ENCODE data around the gene STC2.

The STC2 gene

GRCh38 chr5:173311818-173312585 is 16.2 kb downstream of the STC2 start:
- Mint-ChIP-seq H3K9me3 (peaks cover 6% of the 10 kb centered on the region), H3K27ac (no peak overlapping the region), H3K36me3 (no peaks in the 10 kb centered on the region), H3K4me1 (no peaks in the 10 kb centered on the region), H3K27me3 (peaks cover 13% of the 10 kb centered on the region), H3K4me3 (no peak overlapping the region)
- DNase-seq (ENCODE audit: low spot score in 2 of 2) (no peak), ATAC-seq (ENCODE audit: low read depth) (no peak)

GRCh38 chr5:173310861-173311785 is 17.1 kb downstream of the STC2 start:
- H3K36me3 Mint-ChIP-seq = no peaks in the 10 kb centered on the region
- H3K27ac Mint-ChIP-seq = no peak overlapping the region
- peaks cover 18% of the 10 kb centered on the region for H3K27me3 Mint-ChIP-seq
- DNase-seq (ENCODE audit: low spot score in 2 of 2) (no peak), ATAC-seq (ENCODE audit: low read depth) (no peak)
- H3K4me3 Mint-ChIP-seq = no peak overlapping the region
- no peaks in the 10 kb centered on the region for H3K4me1 Mint-ChIP-seq
- peaks cover 6% of the 10 kb centered on the region for H3K9me3 Mint-ChIP-seq

DNA sequence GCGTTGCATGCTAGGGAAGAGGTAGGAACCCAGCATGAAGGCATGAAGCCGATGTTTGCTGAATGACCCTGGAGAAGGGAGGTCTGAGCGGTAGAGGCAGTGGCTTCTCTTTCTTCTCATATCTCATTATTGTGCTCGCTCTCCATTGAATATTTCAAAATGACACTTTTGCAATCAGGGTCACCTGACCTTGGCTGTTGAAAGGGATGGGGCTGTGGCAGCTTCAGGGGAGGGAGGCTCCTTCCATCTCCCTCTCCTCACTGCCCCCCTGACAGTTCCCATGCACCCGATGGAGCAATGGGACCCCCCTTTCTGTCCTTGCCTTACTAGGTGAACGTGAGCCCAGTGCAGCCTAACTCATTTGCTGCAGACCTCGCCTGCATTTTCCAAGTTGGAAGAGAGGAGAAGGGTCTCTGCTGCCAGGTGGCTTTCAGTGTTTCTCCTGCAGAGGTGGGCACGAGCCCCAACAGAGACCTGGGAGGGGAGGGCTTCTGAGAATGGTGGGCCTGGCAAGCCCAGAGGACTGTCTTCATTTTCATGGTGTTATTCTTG is 17.9 kb downstream of the STC2 start:
- H3K4me1 Mint-ChIP-seq = no peaks in the 10 kb centered on the region
- no peak overlapping the region for H3K27ac Mint-ChIP-seq
- H3K9me3 Mint-ChIP-seq = peaks cover 6% of the 10 kb centered on the region
- H3K4me3 Mint-ChIP-seq = no peak overlapping the region
- ATAC-seq (ENCODE audit: low read depth) (no peak), DNase-seq (ENCODE audit: low spot score in 2 of 2) (no peak)
- peaks cover 16% of the 10 kb centered on the region for H3K27me3 Mint-ChIP-seq
- no peaks in the 10 kb centered on the region for H3K36me3 Mint-ChIP-seq

- peaks cover 6% of the 10 kb centered on the region for H3K9me3 Mint-ChIP-seq
- H3K27ac Mint-ChIP-seq = no peak overlapping the region
- ATAC-seq (ENCODE audit: low read depth) (no peak), DNase-seq (ENCODE audit: low spot score in 2 of 2) (no peak)
- peaks cover 14% of the 10 kb centered on the region for H3K27me3 Mint-ChIP-seq
- no peak overlapping the region for H3K4me3 Mint-ChIP-seq
- no peaks in the 10 kb centered on the region for H3K4me1 Mint-ChIP-seq
- no peaks in the 10 kb centered on the region for H3K36me3 Mint-ChIP-seq
Observed at GRCh38 chr5:173309731-173310130, 18.5 kb downstream of the STC2 start.

GRCh38 chr5:173308226-173308625 is 20.0 kb downstream of the STC2 start:
- Mint-ChIP-seq H3K4me3 (no peak overlapping the region), H3K36me3 (no peaks in the 10 kb centered on the region), H3K4me1 (no peaks in the 10 kb centered on the region), H3K27ac (no peak overlapping the region), H3K9me3 (peaks cover 6% of the 10 kb centered on the region), H3K27me3 (peaks cover 14% of the 10 kb centered on the region)
- no peak for DNase-seq (ENCODE audit: low spot score in 2 of 2)
- ATAC-seq (ENCODE audit: low read depth) = no peak

DNA sequence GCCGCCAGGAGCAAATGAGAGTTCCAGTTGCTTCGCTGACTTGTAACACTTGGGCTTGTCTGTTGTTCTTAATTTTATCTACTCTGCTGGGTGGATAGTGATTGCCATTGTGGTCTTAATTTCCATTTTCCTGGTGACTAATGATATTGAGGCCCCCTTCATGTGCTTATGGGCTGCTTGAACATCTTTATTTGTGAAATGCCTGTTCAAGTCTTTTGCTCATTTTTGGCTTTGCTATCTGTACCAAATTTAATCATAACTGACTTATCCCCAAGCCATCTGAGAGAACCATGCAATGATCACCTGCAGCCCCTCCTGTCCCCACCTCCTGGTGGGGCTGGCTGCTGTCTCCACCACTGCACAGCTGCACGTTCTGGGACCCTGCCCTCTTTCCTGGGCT is 20.5 kb downstream of the STC2 start:
- no peak for ATAC-seq (ENCODE audit: low read depth)

GRCh38 chr5:173306695-173307094 is 21.5 kb downstream of the STC2 start:
- DNase-seq (ENCODE audit: low spot score in 2 of 2) (no peak), ATAC-seq (ENCODE audit: low read depth) (no peak)
- Mint-ChIP-seq H3K27me3 (peaks cover 12% of the 10 kb centered on the region), H3K4me3 (no peak overlapping the region), H3K36me3 (no peaks in the 10 kb centered on the region), H3K4me1 (no peaks in the 10 kb centered on the region), H3K9me3 (peaks cover 6% of the 10 kb centered on the region), H3K27ac (no peak overlapping the region)

More for the DNA sequence above, 20.5 kb downstream of the STC2 start:
- H3K4me1 Mint-ChIP-seq = no peaks in the 10 kb centered on the region
- H3K27me3 Mint-ChIP-seq = peaks cover 14% of the 10 kb centered on the region
- no peaks in the 10 kb centered on the region for H3K36me3 Mint-ChIP-seq
- no peak overlapping the region for H3K27ac Mint-ChIP-seq
- no peak for DNase-seq (ENCODE audit: low spot score in 2 of 2)
- H3K9me3 Mint-ChIP-seq = peaks cover 6% of the 10 kb centered on the region
- H3K4me3 Mint-ChIP-seq = no peak overlapping the region

GRCh38 chr5:173304591-173304988 is 23.6 kb downstream of the STC2 start:
- H3K36me3 Mint-ChIP-seq = no peaks in the 10 kb centered on the region
- H3K27me3 Mint-ChIP-seq = peaks cover 11% of the 10 kb centered on the region
- no peak overlapping the region for H3K27ac Mint-ChIP-seq
- H3K9me3 Mint-ChIP-seq = peaks cover 6% of the 10 kb centered on the region
- no peak overlapping the region for H3K4me3 Mint-ChIP-seq
- ATAC-seq (ENCODE audit: low read depth) (no peak), DNase-seq (ENCODE audit: low spot score in 2 of 2) (no peak)
- H3K4me1 Mint-ChIP-seq = no peaks in the 10 kb centered on the region

GRCh38 chr5:173303878-173304590 is 24.2 kb downstream of the STC2 start:
- Mint-ChIP-seq H3K4me3 (no peak overlapping the region), H3K4me1 (no peaks in the 10 kb centered on the region), H3K9me3 (peaks cover 6% of the 10 kb centered on the region), H3K27ac (no peak overlapping the region), H3K27me3 (peaks cover 11% of the 10 kb centered on the region), H3K36me3 (no peaks in the 10 kb centered on the region)
- DNase-seq (ENCODE audit: low spot score in 2 of 2) (no peak), ATAC-seq (ENCODE audit: low read depth) (no peak)

DNA sequence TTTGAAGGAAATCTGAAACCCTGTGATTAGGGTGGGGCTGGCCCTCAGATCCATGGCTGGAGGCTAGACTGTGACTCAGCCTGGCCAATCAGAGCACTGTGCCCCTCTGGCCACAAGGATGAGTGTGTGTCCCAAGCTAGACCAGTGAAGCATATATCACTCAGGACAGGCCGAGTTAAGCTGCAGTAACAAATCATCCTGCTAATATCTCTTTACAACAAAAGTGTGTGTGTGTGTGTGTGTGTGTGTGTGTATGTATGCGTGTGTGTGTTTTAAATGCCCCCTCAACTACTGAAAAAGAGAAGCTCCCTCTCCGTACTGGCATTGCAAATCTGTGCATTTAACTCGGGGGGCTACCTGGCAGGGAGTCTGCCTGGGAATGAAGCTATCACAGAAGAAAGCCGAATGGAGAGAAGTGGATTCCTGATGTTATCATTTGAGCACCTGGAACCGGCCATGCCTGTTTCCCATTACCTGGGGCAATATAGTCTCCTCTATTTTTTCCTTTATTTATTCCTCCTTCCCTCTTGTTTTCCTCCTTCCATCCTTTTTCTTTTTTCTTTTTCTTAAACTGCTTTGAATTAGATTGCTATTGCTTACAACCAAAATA is 25.6 kb downstream of the STC2 start:
- ATAC-seq (ENCODE audit: low read depth) (no peak), DNase-seq (ENCODE audit: low spot score in 2 of 2) (no peak)
- Mint-ChIP-seq H3K36me3 (no peaks in the 10 kb centered on the region), H3K27me3 (peaks cover 11% of the 10 kb centered on the region), H3K27ac (no peak overlapping the region), H3K4me1 (no peaks in the 10 kb centered on the region), H3K9me3 (peaks cover under 1% of the 10 kb centered on the region), H3K4me3 (no peak overlapping the region)

GRCh38 chr5:173301695-173302545 is 26.3 kb downstream of the STC2 start:
- no peak for ATAC-seq (ENCODE audit: low read depth)
- peaks cover 11% of the 10 kb centered on the region for H3K27me3 Mint-ChIP-seq

GRCh38 chr5:173300389-173301047 is 27.7 kb downstream of the STC2 start:
- Mint-ChIP-seq H3K27ac (no peak overlapping the region), H3K4me3 (no peak overlapping the region), H3K36me3 (no peaks in the 10 kb centered on the region), H3K9me3 (no peaks in the 10 kb centered on the region), H3K4me1 (no peaks in the 10 kb centered on the region), H3K27me3 (peaks cover 7% of the 10 kb centered on the region)
- DNase-seq (ENCODE audit: low spot score in 2 of 2) (no peak), ATAC-seq (ENCODE audit: low read depth) (no peak)

More at GRCh38 chr5:173301695-173302545, 26.3 kb downstream of the STC2 start:
- no peak for DNase-seq (ENCODE audit: low spot score in 2 of 2)
- H3K9me3 Mint-ChIP-seq = no peaks in the 10 kb centered on the region
- no peaks in the 10 kb centered on the region for H3K4me1 Mint-ChIP-seq
- H3K27ac Mint-ChIP-seq = no peak overlapping the region
- H3K36me3 Mint-ChIP-seq = no peaks in the 10 kb centered on the region
- H3K4me3 Mint-ChIP-seq = no peak overlapping the region

Measured in memory B cell (primary cell).